ENCODE data around the gene MS4A1. TPM values are rescaled to one million over a fixed set of nuclear protein-coding genes. Genes with fewer than 3 reads are reported as not detected.

The MS4A1 gene
- total RNA-seq, 1 experiment from 2014 or later = not detected

GRCh38 chr11:60512651-60513225 lies 57.1 kb downstream of the MS4A1 start:
- H3K27ac Mint-ChIP-seq = no peak overlapping the region
- H3K27me3 Mint-ChIP-seq (ENCODE audit: low read depth) = no peaks in the 10 kb centered on the region
- no peak overlapping the region for H3K4me3 Mint-ChIP-seq
- peaks cover 0 to 5% of the 10 kb centered on the region in 2 experiments; a peak in 2 of 4 replicates for H3K4me1 Mint-ChIP-seq
- no peak overlapping the region for H3K27ac ChIP-seq (ENCODE audit: insufficient read length, low read depth, low read length)
- no peak overlapping the region for H3K4me2 ChIP-seq (ENCODE audit: insufficient read depth, insufficient read length, low read length)
- H3K36me3 Mint-ChIP-seq (ENCODE audit: insufficient read depth in 1 of 3, low read depth in 3 of 3) = peaks cover 5 to 18% (median 8%) of the 10 kb centered on the region in 3 experiments; a peak in 6 of 7 replicates
- no peaks in the 10 kb centered on the region for H3K79me2 ChIP-seq (ENCODE audit: insufficient read depth, low read length)
- H3K4ac ChIP-seq (ENCODE audit: low read depth, low read length) = no peak overlapping the region
- DNase-seq = no peak
- H3K9me3 Mint-ChIP-seq = peaks cover 16 to 21% of the 10 kb centered on the region in 2 experiments
- TF ChIP-seq CTCF (conservative IDR thresholded peaks at IDR 0.05) = no peak
- no peaks in the 10 kb centered on the region for H3K79me1 ChIP-seq (ENCODE audit: insufficient read depth, low read depth, low read length, poor library complexity, severe bottlenecking)
- no peak overlapping the region for H3K14ac ChIP-seq (ENCODE audit: insufficient read depth, low read length)
- WGBS (ENCODE audit: extremely low coverage, insufficient read length, low lambda C conversion rate) = no CpG with 5 or more reads among the region's 3 CpGs
- H3K27me3 ChIP-seq (ENCODE audit: insufficient read depth, low read length) = no peaks in the 10 kb centered on the region
- H3K23ac ChIP-seq (ENCODE audit: insufficient read length, low read depth, low read length) = no peak overlapping the region
- H2BK120ac ChIP-seq (ENCODE audit: low read depth, low read length, poor library complexity, severe bottlenecking) = no peak overlapping the region
- no peaks in the 10 kb centered on the region for H4K20me1 ChIP-seq (ENCODE audit: control insufficient read depth, insufficient read depth, insufficient read length)
- H2AFZ ChIP-seq (ENCODE audit: low read length) = no peak overlapping the region
- H3K56ac ChIP-seq (ENCODE audit: insufficient read length, low read depth, low read length) = no peak overlapping the region
- H3T11ph ChIP-seq (ENCODE audit: low read length) = no peak overlapping the region
- H4K8ac ChIP-seq (replicated peaks; ENCODE audit: insufficient read length, low read depth, low read length) = no peak overlapping the region
- H2BK5ac ChIP-seq (ENCODE audit: insufficient read length, low read length) = no peak overlapping the region
- H3K4me1 ChIP-seq (ENCODE audit: insufficient read depth, low read length) = no peaks in the 10 kb centered on the region
- H3K9me3 ChIP-seq (ENCODE audit: control insufficient read depth, low read depth, low read length) = no peaks in the 10 kb centered on the region
- H4K5ac ChIP-seq (ENCODE audit: insufficient read length, low read depth, low read length) = no peak overlapping the region
- H3K18ac ChIP-seq (ENCODE audit: insufficient read length, low read depth, low read length) = no peak overlapping the region
- H3K23me2 ChIP-seq (ENCODE audit: insufficient read length, low read depth, low read length, poor library complexity, severe bottlenecking) = no peaks in the 10 kb centered on the region
- H2BK20ac ChIP-seq (ENCODE audit: low read depth, low read length, poor library complexity, severe bottlenecking) = no peak overlapping the region
- H4K91ac ChIP-seq (ENCODE audit: insufficient read length, low read depth, low read length) = no peak overlapping the region
- no peak overlapping the region for H2BK15ac ChIP-seq (ENCODE audit: low read depth, low read length)
- no peak overlapping the region for H2BK12ac ChIP-seq (ENCODE audit: insufficient read length, low read depth, low read length)
- H3K9ac ChIP-seq (ENCODE audit: extremely low read depth, insufficient read length, low read length) = no peak overlapping the region
- no peak overlapping the region for H2AK5ac ChIP-seq (ENCODE audit: insufficient read length, low read length)

Data from H9 (cell line).